Measurements from ENCODE around the gene BUD13.

DNA sequence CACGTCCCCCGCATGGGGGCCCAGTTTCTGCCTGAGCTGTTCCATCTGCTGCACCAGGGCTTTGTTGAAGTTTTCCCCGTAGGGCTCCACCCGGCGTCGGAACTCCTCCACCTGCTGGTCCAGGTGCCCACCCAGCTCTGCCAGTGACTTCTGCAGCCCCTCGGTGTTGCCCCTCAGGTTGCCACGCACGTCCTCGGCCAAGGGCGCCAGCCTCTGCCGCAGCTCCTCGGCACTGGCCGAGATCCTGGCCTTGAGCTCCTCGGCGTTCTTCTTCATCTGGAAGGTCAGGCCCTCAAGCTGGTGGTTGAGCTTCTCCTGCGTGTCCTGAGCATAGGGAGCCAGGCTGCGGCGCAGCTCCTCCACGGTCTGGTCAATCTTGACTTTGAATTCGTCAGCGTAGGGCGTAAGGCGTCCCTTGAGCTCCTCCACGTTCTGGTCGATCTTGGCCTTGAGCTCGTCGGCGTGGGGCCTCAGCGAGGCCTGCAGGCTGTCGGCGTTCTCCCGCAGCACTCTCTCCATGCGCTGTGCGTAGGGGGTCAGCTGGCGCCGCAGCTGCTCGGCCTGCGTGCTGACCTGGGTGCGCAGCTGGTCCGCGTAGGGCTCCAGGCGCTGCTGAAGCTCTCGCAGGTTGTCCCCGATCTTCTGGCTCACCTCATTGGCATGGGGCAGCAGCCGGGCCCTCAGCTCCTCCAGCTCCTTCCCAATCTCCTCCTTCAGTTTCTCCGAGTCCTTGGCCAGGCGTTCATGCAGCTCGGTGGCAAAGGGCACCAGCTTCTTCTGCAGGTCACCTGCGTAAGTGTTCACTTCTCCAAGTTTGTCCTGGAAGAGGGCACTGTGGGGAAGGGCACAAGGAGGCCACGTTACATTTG lies 48.5 kb upstream of the BUD13 start:
- TF ChIP-seq, protein P1, sequence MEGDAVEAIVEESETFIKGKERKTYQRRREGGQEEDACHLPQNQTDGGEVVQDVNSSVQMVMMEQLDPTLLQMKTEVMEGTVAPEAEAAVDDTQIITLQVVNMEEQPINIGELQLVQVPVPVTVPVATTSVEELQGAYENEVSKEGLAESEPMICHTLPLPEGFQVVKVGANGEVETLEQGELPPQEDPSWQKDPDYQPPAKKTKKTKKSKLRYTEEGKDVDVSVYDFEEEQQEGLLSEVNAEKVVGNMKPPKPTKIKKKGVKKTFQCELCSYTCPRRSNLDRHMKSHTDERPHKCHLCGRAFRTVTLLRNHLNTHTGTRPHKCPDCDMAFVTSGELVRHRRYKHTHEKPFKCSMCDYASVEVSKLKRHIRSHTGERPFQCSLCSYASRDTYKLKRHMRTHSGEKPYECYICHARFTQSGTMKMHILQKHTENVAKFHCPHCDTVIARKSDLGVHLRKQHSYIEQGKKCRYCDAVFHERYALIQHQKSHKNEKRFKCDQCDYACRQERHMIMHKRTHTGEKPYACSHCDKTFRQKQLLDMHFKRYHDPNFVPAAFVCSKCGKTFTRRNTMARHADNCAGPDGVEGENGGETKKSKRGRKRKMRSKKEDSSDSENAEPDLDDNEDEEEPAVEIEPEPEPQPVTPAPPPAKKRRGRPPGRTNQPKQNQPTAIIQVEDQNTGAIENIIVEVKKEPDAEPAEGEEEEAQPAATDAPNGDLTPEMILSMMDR (IDR thresholded peaks at IDR 0.05; ENCODE audit: poor library complexity, severe bottlenecking), result no peak
- TF ChIP-seq EZH2 (IDR thresholded peaks at IDR 0.05; ENCODE audit: borderline replicate concordance, insufficient read depth, low read length, poor library complexity, severe bottlenecking) (no peak), TAF1 (IDR thresholded peaks at IDR 0.05; ENCODE audit: low read depth) (no peak)
- TF ChIP-seq, protein P2, sequence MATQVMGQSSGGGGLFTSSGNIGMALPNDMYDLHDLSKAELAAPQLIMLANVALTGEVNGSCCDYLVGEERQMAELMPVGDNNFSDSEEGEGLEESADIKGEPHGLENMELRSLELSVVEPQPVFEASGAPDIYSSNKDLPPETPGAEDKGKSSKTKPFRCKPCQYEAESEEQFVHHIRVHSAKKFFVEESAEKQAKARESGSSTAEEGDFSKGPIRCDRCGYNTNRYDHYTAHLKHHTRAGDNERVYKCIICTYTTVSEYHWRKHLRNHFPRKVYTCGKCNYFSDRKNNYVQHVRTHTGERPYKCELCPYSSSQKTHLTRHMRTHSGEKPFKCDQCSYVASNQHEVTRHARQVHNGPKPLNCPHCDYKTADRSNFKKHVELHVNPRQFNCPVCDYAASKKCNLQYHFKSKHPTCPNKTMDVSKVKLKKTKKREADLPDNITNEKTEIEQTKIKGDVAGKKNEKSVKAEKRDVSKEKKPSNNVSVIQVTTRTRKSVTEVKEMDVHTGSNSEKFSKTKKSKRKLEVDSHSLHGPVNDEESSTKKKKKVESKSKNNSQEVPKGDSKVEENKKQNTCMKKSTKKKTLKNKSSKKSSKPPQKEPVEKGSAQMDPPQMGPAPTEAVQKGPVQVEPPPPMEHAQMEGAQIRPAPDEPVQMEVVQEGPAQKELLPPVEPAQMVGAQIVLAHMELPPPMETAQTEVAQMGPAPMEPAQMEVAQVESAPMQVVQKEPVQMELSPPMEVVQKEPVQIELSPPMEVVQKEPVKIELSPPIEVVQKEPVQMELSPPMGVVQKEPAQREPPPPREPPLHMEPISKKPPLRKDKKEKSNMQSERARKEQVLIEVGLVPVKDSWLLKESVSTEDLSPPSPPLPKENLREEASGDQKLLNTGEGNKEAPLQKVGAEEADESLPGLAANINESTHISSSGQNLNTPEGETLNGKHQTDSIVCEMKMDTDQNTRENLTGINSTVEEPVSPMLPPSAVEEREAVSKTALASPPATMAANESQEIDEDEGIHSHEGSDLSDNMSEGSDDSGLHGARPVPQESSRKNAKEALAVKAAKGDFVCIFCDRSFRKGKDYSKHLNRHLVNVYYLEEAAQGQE (IDR thresholded peaks at IDR 0.05; ENCODE audit: borderline replicate concordance), result no peak
